ENCODE measurements around the gene ZNF280A.

DNA sequence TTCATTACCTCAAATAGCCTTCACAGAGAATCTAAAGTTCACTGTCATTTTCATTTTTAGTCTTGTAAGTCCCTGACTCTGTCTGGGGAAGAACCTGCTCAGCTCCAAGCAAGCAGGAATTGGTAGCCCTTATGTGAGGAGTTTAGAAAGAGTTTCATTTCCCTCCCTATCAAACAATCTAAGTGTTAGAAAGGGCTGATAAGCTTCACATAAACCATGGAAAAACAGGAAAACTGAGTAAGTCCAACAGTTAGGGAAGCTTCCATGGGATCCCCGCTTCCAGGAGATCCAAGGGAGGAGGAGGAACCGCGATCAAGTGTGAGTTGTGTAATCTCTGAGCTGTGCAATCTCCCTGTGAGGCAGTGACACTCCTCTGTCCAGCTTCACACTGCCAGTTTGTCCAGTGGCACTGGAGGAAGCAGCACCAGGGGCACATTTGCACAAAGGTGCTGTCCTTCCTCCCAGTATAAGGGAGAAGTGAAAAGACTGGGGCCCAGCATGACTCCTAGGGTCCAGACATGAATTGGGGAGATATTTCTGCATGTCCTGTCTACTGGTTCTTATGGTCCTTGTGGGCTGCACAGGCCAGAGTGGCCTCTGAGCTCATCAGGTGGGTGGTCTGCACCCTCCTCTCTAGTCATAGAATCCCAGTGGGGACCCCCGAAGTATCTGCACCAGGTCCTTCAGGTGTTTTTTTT lies 34.7 kb upstream of the ZNF280A start:
- TF ChIP-seq, protein P1, sequence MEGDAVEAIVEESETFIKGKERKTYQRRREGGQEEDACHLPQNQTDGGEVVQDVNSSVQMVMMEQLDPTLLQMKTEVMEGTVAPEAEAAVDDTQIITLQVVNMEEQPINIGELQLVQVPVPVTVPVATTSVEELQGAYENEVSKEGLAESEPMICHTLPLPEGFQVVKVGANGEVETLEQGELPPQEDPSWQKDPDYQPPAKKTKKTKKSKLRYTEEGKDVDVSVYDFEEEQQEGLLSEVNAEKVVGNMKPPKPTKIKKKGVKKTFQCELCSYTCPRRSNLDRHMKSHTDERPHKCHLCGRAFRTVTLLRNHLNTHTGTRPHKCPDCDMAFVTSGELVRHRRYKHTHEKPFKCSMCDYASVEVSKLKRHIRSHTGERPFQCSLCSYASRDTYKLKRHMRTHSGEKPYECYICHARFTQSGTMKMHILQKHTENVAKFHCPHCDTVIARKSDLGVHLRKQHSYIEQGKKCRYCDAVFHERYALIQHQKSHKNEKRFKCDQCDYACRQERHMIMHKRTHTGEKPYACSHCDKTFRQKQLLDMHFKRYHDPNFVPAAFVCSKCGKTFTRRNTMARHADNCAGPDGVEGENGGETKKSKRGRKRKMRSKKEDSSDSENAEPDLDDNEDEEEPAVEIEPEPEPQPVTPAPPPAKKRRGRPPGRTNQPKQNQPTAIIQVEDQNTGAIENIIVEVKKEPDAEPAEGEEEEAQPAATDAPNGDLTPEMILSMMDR (IDR thresholded peaks at IDR 0.05; ENCODE audit: low read depth, low read length), result no peak
- TF ChIP-seq POLR2A (IDR thresholded peaks at IDR 0.05; ENCODE audit: extremely low read depth, insufficient read length) (no peak), MYC (IDR thresholded peaks at IDR 0.05; ENCODE audit: low read depth, low read length) (no peak), MAX (IDR thresholded peaks at IDR 0.05; ENCODE audit: low read depth, low read length) (no peak)
